Upper lobe of left lung (tissue), 6 donors: ENCODE results near the gene KRT23. TPM values are rescaled to one million over a fixed set of nuclear protein-coding genes. Genes with fewer than 3 reads are reported as not detected.

Source experiments
- ATAC-seq, 2 donors: fragments of 200-7000 bp; cut with Tn5 transposase; one replicate each; pipeline ENCODE4 v1.9.1; 2022; ENCODE audit warnings: mild to moderate bottlenecking in 2 of 2, moderate library complexity in 2 of 2; ENCODE audit not compliant: low FRiP score in 2 of 2
- DNase-seq, 2 donors: peaks; one replicate each; pipeline ENCODE4 v3.0.0-alpha.2; 2019 to 2020
- H3K27ac ChIP-seq, 4 donors: fragments of 200-600 bp; sonication (generic); one replicate each; pipeline ENCODE4 v1.5.1; 2016 to 2019
- H3K27me3 ChIP-seq, 4 donors: fragments of 200-600 bp; sonication (generic); one replicate each; pipeline ENCODE4 v1.5.1; 2017 to 2019
- H3K36me3 ChIP-seq, 4 donors: fragments of 200-600 bp; sonication (generic); one replicate each; pipeline ENCODE4 v1.5.1; 2016 to 2019
- H3K4me1 ChIP-seq, 4 donors: fragments of 200-600 bp; sonication (generic); one replicate each; pipeline ENCODE4 v1.5.1; 2018 to 2019
- H3K4me3 ChIP-seq, 4 donors: fragments of 200-600 bp; sonication (generic); one replicate each; pipeline ENCODE4 v1.5.1; 2017 to 2019; ENCODE audit warnings: mild to moderate bottlenecking in 2 of 4, moderate library complexity in 1 of 4
- H3K9me3 ChIP-seq, 4 donors: fragments of 200-600 bp; sonication (generic); one replicate each; pipeline ENCODE4 v1.5.1; 2018 to 2019
- EP300 ChIP-seq, 4 donors: sonication (generic); formaldehyde crosslinking; IDR thresholded peaks; one replicate each; pipeline ENCODE4 v1.5.1; 2017; ENCODE audit warnings: antibody characterized with exemption in 4 of 4, control low read depth in 2 of 4
- POLR2A ChIP-seq, 4 donors: fragments of 450-650 bp; IDR thresholded peaks; one replicate each; pipeline ENCODE4 v1.5.1; 2016 to 2017; ENCODE audit warnings: antibody characterized with exemption in 4 of 4, mild to moderate bottlenecking in 2 of 4
- POLR2AphosphoS5 ChIP-seq, 2 donors: sonication (generic); formaldehyde crosslinking; IDR thresholded peaks; one replicate each; pipeline ENCODE4 v1.5.1; 2017; ENCODE audit warnings: antibody characterized with exemption in 2 of 2
- WGBS, 2 donors: methylation state at CpG; one replicate each; pipeline ENCODE4 v1.1.5; 2017 to 2018; 5-methylcytosine and 5-hydroxymethylcytosine counted together
- total RNA-seq, 6 donors: library from RNA; depleted of rRNA in 4 of 6; stranded (reverse); fragments of >200 nt in 4 of 6; gene quantifications; one replicate each; pipeline versions ENCODE4 v1.1.0 to v1.2.1, GENCODE V29; 2016 to 2021
- TF ChIP-seq, protein P1 (sequence below), 6 experiments: fragments of 450-650 bp in 4 of 6; fragments of 200-600 bp in 2 of 6; sonication (generic) in 2 of 6; IDR thresholded peaks; one replicate each; pipeline ENCODE4 v1.5.1; 2016 to 2019; ENCODE audit warnings: antibody characterized with exemption in 6 of 6
- donor health status: DM: no; HTN: no; CAD: no; lungs with moderate emphysema.
- donor health status: DM: no; HTN: yes; CAD: no; lungs with severe emphysema.

The KRT23 gene
- total RNA-seq, 6 donors from 2014 or later, result 0.49 to 10.7 (median 3.1) TPM

DNA sequence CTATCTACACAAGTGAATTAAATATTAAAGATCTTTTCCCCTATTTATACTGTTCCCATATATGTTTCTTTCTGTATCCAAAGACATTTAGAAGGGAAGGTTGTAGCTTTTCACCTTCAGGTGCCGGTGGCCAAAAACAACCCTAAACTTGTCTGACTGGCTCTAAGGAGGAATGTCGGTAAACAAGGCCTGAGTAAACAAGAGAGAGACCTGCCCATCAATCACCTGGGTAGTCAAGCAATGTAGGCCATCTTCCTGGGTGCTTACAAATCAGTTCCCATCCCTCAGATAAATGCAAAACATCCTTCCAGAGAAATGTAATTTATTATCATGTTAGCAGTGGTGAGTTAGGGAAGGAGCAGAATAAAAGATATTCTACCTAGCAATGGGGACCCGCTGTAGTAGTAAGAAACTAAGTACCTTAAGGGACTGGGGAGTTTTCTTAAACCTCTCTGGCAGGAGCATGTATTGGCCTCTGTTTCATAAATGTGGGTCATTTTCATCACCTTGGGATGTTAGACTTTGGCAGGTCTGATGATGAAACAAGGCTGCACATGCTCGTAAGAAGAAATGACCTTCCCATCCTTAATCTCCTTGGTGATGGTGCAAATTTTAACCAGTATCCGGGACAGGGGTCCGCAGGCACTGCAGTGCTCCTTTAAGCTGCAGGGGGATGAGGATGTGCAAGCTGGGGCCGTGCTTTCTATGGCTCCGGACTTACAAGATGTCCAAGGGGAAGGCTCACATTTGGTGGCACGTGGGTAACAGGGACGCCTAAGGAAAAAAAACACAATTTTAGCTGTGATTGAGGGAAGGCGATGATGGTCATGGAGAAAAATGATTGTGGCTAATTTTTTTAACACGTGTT, 20.9 kb upstream of the KRT23 start:
- WGBS, 2 donors, result 65 to 80% methylated on average over 12 of the region's 12 CpGs
- H3K9me3 ChIP-seq, result no peaks in the 10 kb centered on the region
- no peak overlapping the region for H3K27ac ChIP-seq
- H3K27me3 ChIP-seq, result no peaks in the 10 kb centered on the region
- no peak overlapping the region for H3K4me3 ChIP-seq
- no peaks in the 10 kb centered on the region for H3K36me3 ChIP-seq
- peaks cover 0 to 8% (median 2%) of the 10 kb centered on the region in 4 donors for H3K4me1 ChIP-seq
- no peak for ATAC-seq
- TF ChIP-seq, protein P1, sequence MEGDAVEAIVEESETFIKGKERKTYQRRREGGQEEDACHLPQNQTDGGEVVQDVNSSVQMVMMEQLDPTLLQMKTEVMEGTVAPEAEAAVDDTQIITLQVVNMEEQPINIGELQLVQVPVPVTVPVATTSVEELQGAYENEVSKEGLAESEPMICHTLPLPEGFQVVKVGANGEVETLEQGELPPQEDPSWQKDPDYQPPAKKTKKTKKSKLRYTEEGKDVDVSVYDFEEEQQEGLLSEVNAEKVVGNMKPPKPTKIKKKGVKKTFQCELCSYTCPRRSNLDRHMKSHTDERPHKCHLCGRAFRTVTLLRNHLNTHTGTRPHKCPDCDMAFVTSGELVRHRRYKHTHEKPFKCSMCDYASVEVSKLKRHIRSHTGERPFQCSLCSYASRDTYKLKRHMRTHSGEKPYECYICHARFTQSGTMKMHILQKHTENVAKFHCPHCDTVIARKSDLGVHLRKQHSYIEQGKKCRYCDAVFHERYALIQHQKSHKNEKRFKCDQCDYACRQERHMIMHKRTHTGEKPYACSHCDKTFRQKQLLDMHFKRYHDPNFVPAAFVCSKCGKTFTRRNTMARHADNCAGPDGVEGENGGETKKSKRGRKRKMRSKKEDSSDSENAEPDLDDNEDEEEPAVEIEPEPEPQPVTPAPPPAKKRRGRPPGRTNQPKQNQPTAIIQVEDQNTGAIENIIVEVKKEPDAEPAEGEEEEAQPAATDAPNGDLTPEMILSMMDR (IDR thresholded peaks at IDR 0.05), result no peak
- no peak for TF ChIP-seq EP300 (IDR thresholded peaks at IDR 0.05)
- TF ChIP-seq POLR2AphosphoS5 (IDR thresholded peaks at IDR 0.05), result no peak
- TF ChIP-seq POLR2A (IDR thresholded peaks at IDR 0.05), result no peak
- DNase-seq, result no peak

GRCh38 chr17:40956401-40957254, 19.2 kb upstream of the KRT23 start:
- ATAC-seq (peak; percentile 12 to 58), DNase-seq (no peak)
- Histone ChIP-seq H3K27me3 (no peaks in the 10 kb centered on the region), H3K36me3 (no peaks in the 10 kb centered on the region), H3K4me1 (peaks cover 0 to 8% (median 2%) of the 10 kb centered on the region in 4 donors), H3K27ac (no peak overlapping the region), H3K4me3 (no peak overlapping the region), H3K9me3 (no peaks in the 10 kb centered on the region)
- TF ChIP-seq, protein P1 (IDR thresholded peaks at IDR 0.05), result no peak
- TF ChIP-seq POLR2A (IDR thresholded peaks at IDR 0.05), result no peak
- no peak for TF ChIP-seq POLR2AphosphoS5 (IDR thresholded peaks at IDR 0.05)
- TF ChIP-seq EP300 (IDR thresholded peaks at IDR 0.05), result no peak
- WGBS, 2 donors, result 59 to 64% methylated on average over 8 of the region's 8 CpGs

DNA sequence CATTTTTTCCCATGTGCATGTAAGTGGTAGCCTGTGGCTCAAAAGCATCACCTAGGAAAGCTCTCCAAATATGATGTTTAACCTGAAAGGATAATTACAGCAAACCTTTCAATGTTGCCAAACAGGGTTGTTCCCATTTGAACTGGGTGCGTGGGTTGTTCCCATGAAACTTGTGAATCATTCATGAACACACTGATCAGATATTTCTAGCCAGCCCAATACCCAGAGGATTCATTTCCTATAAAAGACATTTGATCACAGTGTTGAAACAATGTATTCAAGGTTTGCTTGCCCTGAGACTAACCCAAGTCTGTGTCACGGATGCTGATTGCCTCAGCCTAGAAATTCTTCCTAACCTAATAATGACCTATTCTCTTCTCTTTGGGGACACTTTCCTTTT, 16.4 kb upstream of the KRT23 start:
- DNase-seq, result no peak
- H3K4me3 ChIP-seq, result no peak overlapping the region
- ATAC-seq, result no peak
- H3K27me3 ChIP-seq, result no peaks in the 10 kb centered on the region
- no peaks in the 10 kb centered on the region for H3K36me3 ChIP-seq
- no peaks in the 10 kb centered on the region for H3K4me1 ChIP-seq
- 72 to 76% methylated on average over 2 of the region's 2 CpGs for WGBS, 2 donors
- no peak overlapping the region for H3K27ac ChIP-seq
- TF ChIP-seq POLR2A (IDR thresholded peaks at IDR 0.05) (no peak), EP300 (IDR thresholded peaks at IDR 0.05) (no peak), POLR2AphosphoS5 (IDR thresholded peaks at IDR 0.05) (no peak)
- TF ChIP-seq, protein P1 (IDR thresholded peaks at IDR 0.05), result no peak
- H3K9me3 ChIP-seq, result no peaks in the 10 kb centered on the region

DNA sequence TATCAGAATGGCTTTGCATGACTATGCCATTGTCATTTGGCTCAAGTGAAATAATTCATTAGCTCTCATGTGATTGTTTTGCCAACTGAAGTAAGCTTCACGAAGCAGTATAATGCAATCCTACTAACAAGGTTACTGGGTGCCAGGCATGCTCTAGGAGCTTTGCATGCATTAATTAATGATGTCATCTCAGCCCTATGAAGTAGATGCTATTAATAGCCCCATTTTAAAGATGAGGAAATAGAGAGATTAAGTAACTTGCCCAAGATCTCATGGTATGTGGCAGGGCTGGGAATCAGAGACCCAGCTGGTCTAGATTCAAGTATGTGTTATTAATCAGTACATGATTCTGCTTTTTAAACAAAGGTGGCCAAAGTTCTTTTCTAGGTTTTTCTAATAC, 15.2 kb upstream of the KRT23 start:
- 35 to 39% methylated on average over 1 of the region's 1 CpG for WGBS, 2 donors

More for the DNA sequence above, 15.2 kb upstream of the KRT23 start:
- Histone ChIP-seq H3K27me3 (no peaks in the 10 kb centered on the region), H3K4me1 (no peaks in the 10 kb centered on the region), H3K4me3 (no peak overlapping the region), H3K36me3 (no peaks in the 10 kb centered on the region), H3K27ac (no peak overlapping the region), H3K9me3 (no peaks in the 10 kb centered on the region)
- peak; percentile 29 to 50 for ATAC-seq
- DNase-seq, result peak in 1 of 2 donors; percentile 28
- TF ChIP-seq EP300 (IDR thresholded peaks at IDR 0.05) (no peak), POLR2A (IDR thresholded peaks at IDR 0.05) (no peak), POLR2AphosphoS5 (IDR thresholded peaks at IDR 0.05) (no peak)
- TF ChIP-seq, protein P1 (IDR thresholded peaks at IDR 0.05), result no peak
